ENCODE measurements around the gene RBM19.
"Not testable (repeated sequence)": the region's sequence is repeated elsewhere in the genome, so short reads cannot be mapped to it uniquely, and the experiment has no call there.

RBM19 gene

GRCh38 chr12:113914176-113914575 is 51.9 kb downstream of the RBM19 start:
- Histone ChIP-seq H3K9ac (ENCODE audit: low read length) (no peak overlapping the region), H3K9me3 (ENCODE audit: control insufficient read depth, low read length) (no peaks in the 10 kb centered on the region), H3K4me3 (ENCODE audit: low read length) (no peak overlapping the region), H3K27me3 (ENCODE audit: control insufficient read depth, insufficient read depth, low read length) (no peaks in the 10 kb centered on the region), H3K36me3 (ENCODE audit: control insufficient read depth, insufficient read depth, low read length) (peaks cover 14% of the 10 kb centered on the region), H3K4me1 (ENCODE audit: control insufficient read depth, insufficient read depth, low read length) (no peaks in the 10 kb centered on the region)

GRCh38 chr12:113912760-113913329 is 53.3 kb downstream of the RBM19 start:
- H3K9ac ChIP-seq (ENCODE audit: low read length), result no peak overlapping the region
- H3K9me3 ChIP-seq (ENCODE audit: control insufficient read depth, low read length), result no peaks in the 10 kb centered on the region
- H3K4me3 ChIP-seq (ENCODE audit: low read length), result no peak overlapping the region
- no peaks in the 10 kb centered on the region for H3K4me1 ChIP-seq (ENCODE audit: control insufficient read depth, insufficient read depth, low read length)
- H3K27me3 ChIP-seq (ENCODE audit: control insufficient read depth, insufficient read depth, low read length), result no peaks in the 10 kb centered on the region
- peaks cover 14% of the 10 kb centered on the region for H3K36me3 ChIP-seq (ENCODE audit: control insufficient read depth, insufficient read depth, low read length)

GRCh38 chr12:113911971-113912759 is 54.0 kb downstream of the RBM19 start:
- Histone ChIP-seq H3K27me3 (ENCODE audit: control insufficient read depth, insufficient read depth, low read length) (no peaks in the 10 kb centered on the region), H3K9me3 (ENCODE audit: control insufficient read depth, low read length) (no peaks in the 10 kb centered on the region), H3K4me3 (ENCODE audit: low read length) (no peak overlapping the region), H3K9ac (ENCODE audit: low read length) (no peak overlapping the region), H3K36me3 (ENCODE audit: control insufficient read depth, insufficient read depth, low read length) (peaks cover 14% of the 10 kb centered on the region), H3K4me1 (ENCODE audit: control insufficient read depth, insufficient read depth, low read length) (no peaks in the 10 kb centered on the region)

- H3K4me3 ChIP-seq (ENCODE audit: low read length), result no peak overlapping the region
- H3K9ac ChIP-seq (ENCODE audit: low read length), result no peak overlapping the region
- H3K36me3 ChIP-seq (ENCODE audit: control insufficient read depth, insufficient read depth, low read length), result peaks cover 14% of the 10 kb centered on the region
- no peaks in the 10 kb centered on the region for H3K9me3 ChIP-seq (ENCODE audit: control insufficient read depth, low read length)
- H3K4me1 ChIP-seq (ENCODE audit: control insufficient read depth, insufficient read depth, low read length), result no peaks in the 10 kb centered on the region
- H3K27me3 ChIP-seq (ENCODE audit: control insufficient read depth, insufficient read depth, low read length), result no peaks in the 10 kb centered on the region
These were observed 55.3 kb downstream of the RBM19 start for GRCh38 chr12:113910751-113911272.

GRCh38 chr12:113909776-113910420 is 56.2 kb downstream of the RBM19 start:
- no peak overlapping the region for H3K4me3 ChIP-seq (ENCODE audit: low read length)
- peaks cover 8% of the 10 kb centered on the region for H3K36me3 ChIP-seq (ENCODE audit: control insufficient read depth, insufficient read depth, low read length)

GRCh38 chr12:113908584-113909100 is 57.5 kb downstream of the RBM19 start:
- Histone ChIP-seq H3K9me3 (ENCODE audit: control insufficient read depth, low read length) (no peaks in the 10 kb centered on the region), H3K4me1 (ENCODE audit: control insufficient read depth, insufficient read depth, low read length) (no peaks in the 10 kb centered on the region), H3K9ac (ENCODE audit: low read length) (no peak overlapping the region), H3K36me3 (ENCODE audit: control insufficient read depth, insufficient read depth, low read length) (peaks cover 8% of the 10 kb centered on the region), H3K27me3 (ENCODE audit: control insufficient read depth, insufficient read depth, low read length) (no peaks in the 10 kb centered on the region), H3K4me3 (ENCODE audit: low read length) (no peak overlapping the region)

More at GRCh38 chr12:113909776-113910420, 56.2 kb downstream of the RBM19 start:
- H3K4me1 ChIP-seq (ENCODE audit: control insufficient read depth, insufficient read depth, low read length), result no peaks in the 10 kb centered on the region
- H3K9ac ChIP-seq (ENCODE audit: low read length), result no peak overlapping the region
- no peaks in the 10 kb centered on the region for H3K27me3 ChIP-seq (ENCODE audit: control insufficient read depth, insufficient read depth, low read length)
- no peaks in the 10 kb centered on the region for H3K9me3 ChIP-seq (ENCODE audit: control insufficient read depth, low read length)

GRCh38 chr12:113907446-113908180 is 58.5 kb downstream of the RBM19 start:
- no peak overlapping the region for H3K9ac ChIP-seq (ENCODE audit: low read length)
- no peaks in the 10 kb centered on the region for H3K4me1 ChIP-seq (ENCODE audit: control insufficient read depth, insufficient read depth, low read length)
- H3K27me3 ChIP-seq (ENCODE audit: control insufficient read depth, insufficient read depth, low read length), result no peaks in the 10 kb centered on the region
- H3K9me3 ChIP-seq (ENCODE audit: control insufficient read depth, low read length), result no peaks in the 10 kb centered on the region
- no peak overlapping the region for H3K4me3 ChIP-seq (ENCODE audit: low read length)
- H3K36me3 ChIP-seq (ENCODE audit: control insufficient read depth, insufficient read depth, low read length), result peaks cover 8% of the 10 kb centered on the region

GRCh38 chr12:113906411-113907200 is 59.5 kb downstream of the RBM19 start:
- Histone ChIP-seq H3K4me3 (ENCODE audit: low read length) (no peak overlapping the region), H3K36me3 (ENCODE audit: control insufficient read depth, insufficient read depth, low read length) (peaks cover under 1% of the 10 kb centered on the region), H3K9me3 (ENCODE audit: control insufficient read depth, low read length) (no peaks in the 10 kb centered on the region), H3K9ac (ENCODE audit: low read length) (no peak overlapping the region), H3K4me1 (ENCODE audit: control insufficient read depth, insufficient read depth, low read length) (no peaks in the 10 kb centered on the region), H3K27me3 (ENCODE audit: control insufficient read depth, insufficient read depth, low read length) (no peaks in the 10 kb centered on the region)

GRCh38 chr12:113905829-113906228 is 60.3 kb downstream of the RBM19 start:
- Histone ChIP-seq H3K9me3 (ENCODE audit: control insufficient read depth, low read length) (no peaks in the 10 kb centered on the region), H3K36me3 (ENCODE audit: control insufficient read depth, insufficient read depth, low read length) (no peaks in the 10 kb centered on the region), H3K27me3 (ENCODE audit: control insufficient read depth, insufficient read depth, low read length) (no peaks in the 10 kb centered on the region), H3K9ac (ENCODE audit: low read length) (no peak overlapping the region), H3K4me1 (ENCODE audit: control insufficient read depth, insufficient read depth, low read length) (no peaks in the 10 kb centered on the region), H3K4me3 (ENCODE audit: low read length) (no peak overlapping the region)

- no peak overlapping the region for H3K4me3 ChIP-seq (ENCODE audit: low read length)
- no peaks in the 10 kb centered on the region for H3K27me3 ChIP-seq (ENCODE audit: control insufficient read depth, insufficient read depth, low read length)
- H3K36me3 ChIP-seq (ENCODE audit: control insufficient read depth, insufficient read depth, low read length), result no peaks in the 10 kb centered on the region
- H3K9me3 ChIP-seq (ENCODE audit: control insufficient read depth, low read length), result no peaks in the 10 kb centered on the region
- no peak overlapping the region for H3K9ac ChIP-seq (ENCODE audit: low read length)
- no peaks in the 10 kb centered on the region for H3K4me1 ChIP-seq (ENCODE audit: control insufficient read depth, insufficient read depth, low read length)
These were observed 62.7 kb downstream of the RBM19 start for GRCh38 chr12:113903381-113903863.

- not testable (repeated sequence) for H3K4me1 ChIP-seq (ENCODE audit: control insufficient read depth, insufficient read depth, low read length); H3K36me3 ChIP-seq (ENCODE audit: control insufficient read depth, insufficient read depth, low read length); H3K4me3 ChIP-seq (ENCODE audit: low read length); H3K9ac ChIP-seq (ENCODE audit: low read length); H3K9me3 ChIP-seq (ENCODE audit: control insufficient read depth, low read length); H3K27me3 ChIP-seq (ENCODE audit: control insufficient read depth, insufficient read depth, low read length)
These were observed 64.8 kb downstream of the RBM19 start for GRCh38 chr12:113901319-113901718.
